22Rv1 (cell line): ENCODE results near the gene GSS.

Source experiments
- H3K27ac ChIP-seq: fragments of 450-650 bp; 2 replicates; pipeline ENCODE4 v1.5.1; 2017
- CTCF ChIP-seq: fragments of 450-650 bp; IDR thresholded peaks from 2 replicates; pipeline ENCODE4 v1.5.1; 2017; ENCODE audit warnings: mild to moderate bottlenecking
- ZFX ChIP-seq: fragments of 450-650 bp; IDR thresholded peaks from 2 replicates; pipeline ENCODE4 v1.6.1; 2017; ENCODE audit warnings: antibody characterized with exemption, borderline replicate concordance

GSS gene

GRCh38 chr20:34971561-34972235, 16.1 kb upstream of the GSS start:
- TF ChIP-seq ZFX (no peak), CTCF (no peak)
- no peak overlapping the region for H3K27ac ChIP-seq

- TF ChIP-seq ZFX (no peak), CTCF (no peak)
These were observed 15.4 kb upstream of the GSS start for GRCh38 chr20:34970846-34971560.

GRCh38 chr20:34970193-34970840, 14.7 kb upstream of the GSS start:
- TF ChIP-seq ZFX (no peak), CTCF (no peak)
- no peak overlapping the region for H3K27ac ChIP-seq

More at GRCh38 chr20:34970846-34971560, 15.4 kb upstream of the GSS start:
- no peak overlapping the region for H3K27ac ChIP-seq

GRCh38 chr20:34968042-34968775, 12.6 kb upstream of the GSS start:
- TF ChIP-seq ZFX (no peak), CTCF (no peak)
- H3K27ac ChIP-seq = no peak overlapping the region

GRCh38 chr20:34967421-34967820, 11.8 kb upstream of the GSS start:
- no peak for TF ChIP-seq CTCF
- TF ChIP-seq ZFX = no peak
- H3K27ac ChIP-seq = no peak overlapping the region

GRCh38 chr20:34965051-34965450, 9.4 kb upstream of the GSS start:
- TF ChIP-seq ZFX (no peak), CTCF (no peak)
- no peak overlapping the region for H3K27ac ChIP-seq
